Activated naive CD4-positive, alpha-beta T cell (primary cell): ENCODE results near the gene CXCL14.

Source experiments
- DNase-seq, 4 experiments: peaks; one replicate each; lab custom pipeline; 2025; lab: John Stamatoyannopoulos, UW

CXCL14 gene

DNA sequence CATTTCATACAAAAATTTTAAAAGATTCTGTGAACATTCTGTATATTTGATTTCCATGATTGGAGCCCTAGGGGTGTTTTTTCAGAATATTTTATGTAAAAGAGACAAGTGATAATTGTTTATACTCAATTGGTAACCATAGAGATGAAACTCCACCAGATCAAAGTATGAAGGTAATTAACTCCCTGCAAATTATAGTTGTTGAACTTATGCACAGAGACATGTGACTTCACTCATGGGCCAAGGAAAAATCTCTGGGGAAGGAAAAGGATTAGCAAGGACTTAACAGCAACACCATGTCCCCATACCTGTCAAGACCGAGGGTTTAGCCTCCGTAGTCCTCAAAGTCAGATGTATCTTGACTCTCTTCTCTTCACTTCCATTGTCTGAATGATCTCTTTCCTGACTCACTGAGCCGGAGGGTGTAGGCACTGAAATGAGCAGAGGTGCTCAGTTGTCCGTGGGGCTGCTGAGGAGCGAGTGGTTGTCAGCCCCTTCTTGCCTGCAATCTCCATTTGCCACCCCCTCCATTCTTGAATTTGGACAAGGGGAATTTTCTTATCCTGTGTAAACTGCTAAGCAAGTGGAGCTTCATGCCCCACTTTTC lies 17.5 kb upstream of the CXCL14 start:
- DNase-seq: no peak

DNA sequence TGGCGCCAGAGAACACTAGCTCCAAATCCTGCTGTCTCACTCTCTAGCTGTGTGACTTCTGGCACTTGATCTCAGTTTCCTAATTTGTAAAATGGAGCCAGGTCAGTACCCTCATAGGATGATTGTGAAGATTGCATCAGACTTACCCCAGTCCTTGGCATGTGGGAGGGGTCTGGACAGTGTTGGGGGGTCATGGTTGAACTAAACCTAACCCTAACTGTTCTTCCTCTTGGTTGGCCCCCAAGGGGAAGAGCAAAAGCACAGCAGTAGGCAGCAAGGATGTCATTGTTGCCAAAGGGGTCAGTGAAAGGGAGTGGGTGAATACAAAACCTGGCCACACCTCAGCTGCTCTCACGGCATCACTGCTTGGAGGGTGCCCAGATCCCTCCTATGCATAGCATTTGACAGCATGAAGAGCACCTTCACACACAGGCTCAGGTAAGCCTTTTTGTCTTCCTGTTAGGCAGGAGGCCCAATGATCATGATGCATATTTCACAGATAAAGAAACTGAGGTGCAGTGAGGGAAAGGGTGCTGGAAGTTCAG lies 15.7 kb upstream of the CXCL14 start:
- no peak for DNase-seq

DNA sequence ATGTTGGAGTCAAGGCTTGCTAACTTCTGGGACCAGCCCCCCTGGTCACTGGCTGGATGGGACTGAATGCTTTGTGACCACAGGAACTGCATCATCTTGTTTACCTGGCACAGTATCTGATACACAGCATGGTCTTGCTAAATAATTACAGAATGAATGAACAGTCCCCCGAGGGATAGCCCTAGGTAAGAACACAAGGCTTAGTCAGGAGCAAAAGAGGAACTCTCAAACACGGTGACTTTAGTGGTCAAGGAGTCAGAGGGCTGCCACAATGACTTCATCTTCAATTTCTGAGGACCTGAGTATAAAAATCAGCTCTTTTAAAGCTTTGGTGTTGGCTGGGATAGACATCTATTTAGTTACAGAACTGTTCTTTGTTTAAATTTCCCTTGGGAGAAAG lies 15.1 kb upstream of the CXCL14 start:
- no peak for DNase-seq

DNA sequence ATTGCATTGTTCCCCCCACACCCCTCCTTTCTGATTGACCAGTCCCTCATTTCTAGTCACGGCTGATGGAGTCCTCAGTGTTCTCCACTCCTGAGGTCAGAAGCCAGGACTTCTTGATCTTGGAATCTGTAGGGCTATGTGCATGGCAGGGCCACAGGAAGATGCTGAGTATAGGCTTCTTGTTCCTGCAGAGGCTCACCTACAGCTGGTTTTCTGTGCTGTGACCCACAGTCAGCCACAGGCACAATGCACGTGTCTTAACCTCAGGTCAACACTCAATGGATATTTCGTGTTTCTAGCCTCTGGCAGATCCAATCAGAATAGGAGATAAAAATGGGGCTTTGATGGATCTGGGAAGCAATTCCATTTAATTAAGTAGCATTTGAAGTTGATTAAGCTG lies 14.3 kb upstream of the CXCL14 start:
- no peak for DNase-seq

DNA sequence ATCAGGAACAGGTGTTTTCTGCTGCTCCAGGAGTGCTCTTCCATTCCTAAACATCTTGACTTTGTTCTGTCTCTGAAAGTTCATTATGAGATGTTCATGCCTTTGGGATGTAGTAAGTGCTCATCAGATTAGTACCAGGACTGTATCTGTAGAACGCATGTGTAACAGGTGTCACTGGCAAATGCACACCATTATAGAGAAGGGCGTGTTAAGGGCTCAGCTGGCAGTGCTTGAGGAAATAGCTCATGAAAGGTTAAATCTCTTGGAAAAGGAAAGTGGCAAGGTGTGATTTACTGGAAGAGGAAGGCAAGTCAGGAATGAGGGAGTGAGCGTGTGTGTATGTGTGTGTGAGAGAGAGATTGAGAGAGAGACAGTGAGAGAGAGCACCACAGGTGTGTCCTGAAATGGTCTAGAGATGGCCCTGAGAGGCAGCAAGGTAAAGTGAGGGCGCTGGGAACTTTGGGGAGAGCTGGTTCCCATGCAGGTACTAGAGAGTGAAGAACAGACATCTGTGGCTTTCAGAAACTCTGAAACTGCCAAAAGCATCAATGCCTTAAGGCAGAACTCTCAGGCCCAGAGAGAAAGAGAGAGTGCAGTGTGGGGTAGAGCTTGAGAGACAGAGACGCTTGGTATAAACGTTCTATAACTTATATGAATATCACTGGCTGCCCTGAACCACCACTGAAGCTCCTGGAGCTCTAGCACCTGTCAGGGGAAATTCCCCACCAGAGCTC lies 13.7 kb upstream of the CXCL14 start:
- DNase-seq: no peak

DNA sequence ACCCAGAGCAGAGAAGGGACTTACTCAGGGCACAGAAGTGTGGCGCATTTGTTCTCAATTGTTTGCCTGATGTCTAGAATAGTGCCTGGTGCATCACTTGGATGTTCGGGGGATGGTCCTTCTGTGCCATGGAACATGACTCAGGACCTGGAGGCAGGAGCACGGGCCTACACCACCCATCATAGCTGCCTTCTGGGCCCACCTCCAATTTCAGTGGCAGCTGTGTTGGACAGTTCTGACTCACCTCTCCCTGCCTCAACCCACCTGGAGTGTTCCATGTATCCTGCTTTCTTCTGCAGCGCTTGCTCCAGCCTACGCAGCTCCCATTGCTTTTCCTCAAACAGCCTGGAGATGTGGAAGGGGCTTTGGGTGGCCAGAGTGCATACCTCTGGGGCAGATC lies 12.5 kb upstream of the CXCL14 start:
- no peak for DNase-seq

DNA sequence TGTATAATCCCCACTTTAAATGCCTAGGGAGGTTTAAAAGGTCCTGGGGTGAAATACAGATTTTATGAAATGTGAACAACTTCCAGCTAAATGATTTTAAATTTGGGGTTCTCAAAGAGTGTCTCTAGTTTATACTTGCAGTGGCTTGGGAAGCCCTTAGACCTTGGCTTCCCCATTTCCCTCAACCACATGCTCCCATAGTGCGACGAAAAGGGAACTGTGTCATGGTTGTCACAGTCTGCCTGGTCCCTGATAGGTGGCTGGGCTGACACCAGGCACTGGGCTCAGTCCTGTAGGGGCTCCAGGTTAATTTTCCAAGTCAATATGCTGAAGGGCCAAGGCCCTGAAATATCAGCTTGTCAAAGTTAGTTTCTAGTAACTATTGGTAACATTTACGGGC lies 10.4 kb upstream of the CXCL14 start:
- no peak for DNase-seq

DNA sequence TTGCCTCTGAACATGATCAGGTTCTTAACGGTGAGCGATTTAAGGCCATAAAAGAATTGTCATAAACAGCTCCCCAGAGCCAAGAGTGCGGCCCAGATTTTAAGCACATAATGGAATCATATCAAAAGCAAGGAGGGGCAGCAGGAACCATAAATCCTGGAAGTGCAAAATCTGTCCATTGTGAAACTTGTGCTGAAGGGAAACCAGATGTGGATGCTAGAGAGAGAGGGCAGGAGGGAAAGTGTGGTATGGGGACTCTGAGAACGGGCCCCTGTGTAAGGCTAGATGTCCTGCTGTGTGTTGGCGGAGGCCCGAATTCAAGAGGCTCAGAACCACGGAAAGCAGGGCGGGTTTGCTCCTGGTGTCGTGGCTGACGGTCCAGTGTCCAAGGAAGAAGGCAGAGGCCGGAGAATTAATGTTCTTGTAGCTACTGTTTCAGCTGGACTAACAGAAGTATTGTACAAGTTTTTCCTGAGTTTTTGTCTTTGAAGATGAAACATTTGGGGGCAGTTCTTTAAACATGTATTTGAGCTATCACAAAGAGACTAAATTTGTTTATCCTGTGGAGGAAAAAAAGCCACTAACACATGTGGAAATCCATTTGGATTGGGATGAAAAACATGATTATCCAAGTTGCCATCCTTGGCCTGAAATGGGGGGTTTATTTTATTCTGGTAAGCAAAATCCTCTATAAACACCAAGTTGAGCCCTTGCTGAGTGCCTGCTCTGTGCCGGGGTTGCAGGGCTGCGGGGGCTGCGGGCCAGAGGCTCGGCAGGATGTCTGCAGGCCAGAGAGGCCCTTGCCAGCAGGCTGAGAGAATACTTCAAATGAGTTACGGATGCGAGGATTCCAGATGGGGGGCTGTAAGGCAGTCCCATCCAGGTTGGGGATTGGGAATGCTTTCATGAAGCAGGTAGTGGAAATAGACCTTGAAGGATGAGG lies 9.2 kb upstream of the CXCL14 start:
- no peak for DNase-seq

DNA sequence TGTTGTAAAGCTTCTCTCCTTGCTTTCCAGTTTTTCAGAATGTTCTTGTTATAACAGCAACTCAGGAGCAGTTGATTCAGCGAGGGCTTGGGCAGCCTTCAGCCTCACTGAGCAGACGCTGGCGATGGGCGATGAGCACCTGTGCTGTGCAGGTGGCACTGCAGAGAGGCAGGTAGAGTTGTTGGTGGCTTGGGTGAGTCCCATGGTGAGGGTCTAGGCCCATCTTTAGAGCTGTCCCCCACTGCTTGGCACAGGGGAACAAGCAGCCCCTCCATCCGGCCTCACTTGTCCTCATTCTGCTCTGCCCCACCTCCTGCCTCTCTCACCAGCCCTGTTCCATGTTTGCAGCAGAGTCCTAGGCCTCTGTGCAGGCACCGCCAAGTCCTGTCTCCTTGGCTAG lies 6.1 kb upstream of the CXCL14 start:
- no peak for DNase-seq

DNA sequence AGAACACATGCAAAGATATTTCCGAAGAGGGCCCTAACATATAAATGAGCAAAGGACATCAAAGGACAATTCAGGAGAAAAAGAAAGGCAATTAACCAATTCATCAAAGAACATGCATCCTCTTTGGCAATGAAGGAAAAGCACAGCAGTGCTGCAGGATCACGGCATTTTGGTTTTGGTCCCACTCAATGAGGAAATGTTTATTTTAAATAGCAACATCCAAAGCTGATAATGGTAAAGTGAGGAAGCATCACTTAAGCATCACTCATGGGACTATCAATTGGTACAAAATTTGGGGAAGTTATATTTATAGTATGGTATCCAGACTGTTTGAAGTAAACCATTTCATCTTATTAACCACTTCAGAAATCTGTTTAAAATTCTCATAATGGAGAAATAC lies 5.5 kb upstream of the CXCL14 start:
- no peak for DNase-seq

DNA sequence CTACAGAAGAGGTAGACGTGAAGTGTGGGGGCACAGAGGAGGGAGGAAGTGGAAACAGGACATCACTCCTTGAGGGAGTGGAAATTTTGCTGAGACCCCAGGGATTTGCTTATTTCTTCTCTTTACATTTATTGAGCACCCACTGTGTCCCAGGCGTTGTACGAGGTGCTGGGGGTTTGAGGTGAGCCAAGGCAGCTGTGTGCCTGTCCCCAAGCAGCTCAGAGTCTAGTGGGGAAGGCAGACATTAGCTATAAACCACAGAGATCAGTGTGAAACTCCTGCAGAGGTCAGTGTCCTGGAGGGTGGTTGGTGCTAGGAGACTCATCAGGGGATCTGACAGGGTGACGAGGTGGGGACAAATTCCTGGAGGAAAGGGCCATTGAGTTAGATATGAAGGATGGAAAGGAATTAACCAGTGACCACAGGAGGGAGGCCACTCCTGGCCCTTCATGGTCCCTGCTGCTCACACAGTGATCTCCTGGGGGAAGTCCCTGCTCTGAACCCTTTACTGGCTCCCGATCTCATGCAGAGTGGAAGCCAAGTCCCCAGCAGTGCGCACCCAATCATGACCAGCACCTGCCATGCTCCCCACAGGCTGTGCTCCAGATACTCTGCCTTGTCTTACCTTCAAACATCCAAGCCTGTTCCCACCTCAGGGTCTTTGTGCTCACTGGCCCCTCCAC lies 3.4 kb upstream of the CXCL14 start:
- no peak for DNase-seq

DNA sequence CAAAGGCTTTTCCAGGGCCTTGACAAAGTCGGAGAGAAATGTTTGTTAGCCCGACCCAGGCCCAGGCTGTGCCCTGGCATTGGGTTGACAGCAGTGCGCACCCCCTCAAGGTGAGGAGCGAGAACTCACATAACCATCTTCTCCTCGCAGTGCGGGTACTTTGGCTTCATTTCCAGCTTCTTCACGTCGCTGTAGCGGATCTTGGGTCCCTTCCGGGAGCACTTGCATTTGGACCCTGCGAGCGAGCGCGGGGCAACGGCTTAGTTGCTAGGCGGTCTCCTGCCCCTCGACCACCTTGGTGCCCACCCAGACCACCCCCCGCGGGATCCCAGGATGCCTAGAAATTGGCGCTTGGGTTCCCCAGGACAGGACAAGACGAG lies 496 bp downstream of the CXCL14 start:
- no peak for DNase-seq

DNA sequence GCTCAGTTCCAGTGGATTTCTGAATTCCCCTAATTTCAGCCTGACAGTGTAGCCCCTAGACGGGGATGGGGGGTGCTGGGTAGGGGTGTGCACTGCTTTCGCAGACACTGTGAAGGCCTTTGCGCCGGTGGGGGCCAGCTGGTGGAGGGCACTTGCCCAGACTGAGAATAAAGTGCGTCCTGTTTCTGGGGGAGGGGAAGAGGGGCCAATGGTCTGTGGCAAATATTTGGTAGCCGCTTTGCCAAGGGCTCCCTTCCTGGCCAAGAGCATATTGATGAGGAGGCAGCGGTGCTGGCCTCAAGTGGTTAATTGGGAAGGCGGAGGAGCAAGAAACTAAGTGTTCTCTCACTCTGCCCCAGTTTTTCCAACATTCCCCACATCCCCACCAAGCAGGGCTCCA lies 1.4 kb downstream of the CXCL14 start:
- no peak for DNase-seq

DNA sequence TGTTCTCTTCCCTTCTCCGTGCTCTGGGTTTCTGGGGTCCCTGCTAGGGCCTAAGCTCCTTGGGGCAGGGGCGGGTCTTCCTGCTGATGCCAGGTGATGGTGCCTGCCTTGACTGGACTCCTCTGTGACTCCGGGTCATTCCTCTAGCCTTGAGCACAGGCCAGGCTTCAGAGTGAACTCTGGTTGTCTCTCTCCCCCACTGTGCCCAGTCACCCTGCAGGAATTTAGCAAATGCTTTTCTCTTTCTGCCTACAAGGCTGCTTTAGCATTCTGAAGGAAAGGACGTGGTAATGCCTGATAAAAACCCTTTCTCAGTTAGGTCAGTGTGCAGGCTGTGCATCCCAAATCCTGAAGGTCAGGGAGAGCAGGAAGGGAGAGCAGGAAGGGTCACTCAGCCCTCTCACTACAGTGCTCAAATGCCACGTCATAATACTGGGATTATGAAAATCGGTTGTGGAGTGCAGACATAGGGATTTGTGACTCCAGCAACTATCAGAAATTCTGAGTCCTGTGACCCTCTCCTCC lies 2.7 kb downstream of the CXCL14 start:
- DNase-seq: no peak

DNA sequence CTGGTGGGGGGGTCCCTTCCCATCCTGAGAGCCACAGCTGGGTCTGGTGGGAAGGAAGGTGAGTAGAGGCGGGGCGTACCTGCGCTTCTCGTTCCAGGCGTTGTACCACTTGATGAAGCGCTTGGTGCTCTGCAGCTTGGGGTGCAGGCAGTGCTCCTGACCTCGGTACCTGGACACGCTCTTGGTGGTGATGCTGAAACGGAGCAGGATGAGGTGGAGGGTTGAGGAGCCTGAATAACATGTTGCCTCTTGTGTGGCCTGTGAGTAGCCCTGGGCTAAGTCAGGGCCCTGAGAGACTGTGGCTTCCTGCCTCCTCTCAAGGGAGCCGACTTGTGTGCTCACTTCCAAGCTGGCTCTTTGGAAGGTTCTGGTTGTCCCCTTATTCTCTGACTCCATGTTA lies 4.3 kb downstream of the CXCL14 start:
- DNase-seq: no peak

DNA sequence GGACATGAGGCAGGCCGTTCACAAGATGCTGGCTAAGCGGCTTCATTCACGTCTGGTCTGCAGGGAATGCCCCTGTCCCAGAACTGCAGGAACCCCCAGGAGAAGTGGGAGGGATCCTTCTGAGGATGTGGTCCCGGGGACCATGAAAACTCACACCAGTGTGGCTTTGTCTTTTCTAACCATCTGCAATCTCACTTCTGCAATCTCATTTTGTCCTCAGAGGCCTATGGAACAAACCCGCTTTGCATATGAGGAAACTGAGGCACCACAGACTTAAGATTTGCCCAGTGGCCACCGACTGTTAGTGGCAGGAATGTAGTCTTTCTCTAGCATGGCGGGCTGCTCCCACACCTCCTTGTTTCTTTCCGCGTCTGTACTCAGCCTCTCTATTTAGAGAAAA lies 6.9 kb downstream of the CXCL14 start:
- no peak for DNase-seq

DNA sequence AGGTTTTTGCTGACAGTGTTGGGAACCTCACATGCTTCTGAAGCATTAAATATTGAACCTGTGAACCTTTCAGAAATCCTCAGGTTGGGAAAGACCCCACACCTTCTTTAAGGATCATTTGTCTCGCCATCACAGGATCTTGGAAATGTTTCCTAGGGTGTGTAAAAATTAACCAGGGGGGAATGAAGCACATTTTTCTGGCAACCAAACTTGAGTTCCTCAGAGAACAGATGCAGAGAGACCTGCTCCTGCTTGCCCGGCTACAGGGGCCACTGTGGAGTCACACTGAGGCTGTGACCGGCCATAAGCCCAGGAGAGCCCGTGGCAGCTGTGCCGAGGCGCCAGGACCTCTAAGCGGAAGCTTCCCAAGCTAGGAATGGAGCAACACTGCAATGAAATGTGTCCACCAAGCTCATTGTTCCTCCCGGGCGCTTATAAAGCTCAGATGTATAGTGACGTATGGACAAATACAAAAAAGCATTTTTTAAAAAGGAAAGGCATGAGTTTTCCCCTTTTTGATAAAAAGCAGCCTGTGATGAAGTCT lies 7.7 kb downstream of the CXCL14 start:
- DNase-seq: no peak

DNA sequence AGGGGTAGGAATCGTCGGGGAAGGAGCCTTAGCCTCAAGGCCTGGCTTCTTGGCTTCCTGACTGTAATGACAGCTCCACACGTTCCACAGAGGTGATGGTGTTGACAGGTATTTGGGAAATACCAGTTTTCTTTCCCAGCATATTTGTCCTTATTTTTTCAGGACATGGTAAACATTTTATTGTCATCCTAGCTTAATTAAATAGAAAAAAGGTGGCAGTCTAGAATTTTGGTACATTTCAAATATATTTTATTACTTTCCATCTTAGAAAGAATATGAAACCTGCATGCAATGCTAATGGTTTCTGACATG lies 8.4 kb downstream of the CXCL14 start:
- DNase-seq: no peak

DNA sequence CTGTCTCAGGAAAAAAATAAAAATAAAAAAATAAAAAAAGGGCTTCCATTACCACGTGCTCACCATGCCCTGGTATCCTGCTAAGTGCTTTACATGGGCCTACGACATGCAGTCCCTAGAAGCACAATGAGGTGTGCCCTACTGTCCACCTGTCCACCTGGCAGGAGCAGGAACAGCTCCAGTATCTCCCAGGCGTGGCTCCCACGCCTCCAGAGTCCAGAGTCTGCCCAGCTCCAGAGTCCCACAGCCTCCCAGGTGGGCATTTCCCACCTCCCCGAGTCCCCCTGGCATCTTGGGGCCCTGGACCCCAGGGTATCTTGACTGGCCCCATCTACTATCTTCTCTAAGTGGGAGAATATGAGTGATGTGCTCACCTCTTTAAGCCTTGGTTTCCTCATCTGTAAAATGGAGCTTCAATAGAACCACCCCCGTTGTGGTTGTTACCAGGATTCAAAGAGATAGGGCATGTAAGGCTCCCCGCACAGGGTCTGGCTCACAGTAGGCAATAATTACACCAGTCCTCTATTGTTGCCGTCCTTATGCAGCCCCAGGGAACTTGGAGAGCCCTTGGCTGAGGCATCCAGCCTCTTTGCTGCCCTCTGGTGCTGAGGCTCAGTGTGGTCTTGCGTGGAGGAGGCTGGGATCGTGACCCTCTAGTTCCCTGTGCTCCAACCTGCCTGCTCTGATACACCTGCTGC lies 8.9 kb downstream of the CXCL14 start:
- DNase-seq: no peak

DNA sequence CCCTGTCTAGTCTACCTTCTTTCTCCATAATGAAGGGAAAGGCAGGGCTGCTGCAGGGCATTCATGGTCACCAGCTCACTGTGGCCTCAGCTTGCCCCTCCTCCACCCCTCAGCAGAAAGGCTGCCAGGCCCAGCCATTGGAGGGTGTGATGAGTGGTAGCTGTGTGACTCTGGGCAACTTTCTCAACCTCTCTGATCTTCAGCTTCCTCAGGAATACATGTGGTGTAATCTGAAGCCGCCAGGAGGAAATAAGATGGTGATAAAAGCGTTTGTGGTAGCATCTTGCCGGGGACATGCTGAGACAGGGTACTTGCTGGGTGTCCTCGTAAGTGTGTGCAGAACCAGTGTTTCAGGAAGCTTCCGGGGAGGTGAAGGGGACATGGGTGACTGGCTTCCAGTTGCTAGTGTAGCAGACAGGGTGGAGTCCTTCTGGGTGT lies 9.8 kb downstream of the CXCL14 start:
- no peak for DNase-seq

DNA sequence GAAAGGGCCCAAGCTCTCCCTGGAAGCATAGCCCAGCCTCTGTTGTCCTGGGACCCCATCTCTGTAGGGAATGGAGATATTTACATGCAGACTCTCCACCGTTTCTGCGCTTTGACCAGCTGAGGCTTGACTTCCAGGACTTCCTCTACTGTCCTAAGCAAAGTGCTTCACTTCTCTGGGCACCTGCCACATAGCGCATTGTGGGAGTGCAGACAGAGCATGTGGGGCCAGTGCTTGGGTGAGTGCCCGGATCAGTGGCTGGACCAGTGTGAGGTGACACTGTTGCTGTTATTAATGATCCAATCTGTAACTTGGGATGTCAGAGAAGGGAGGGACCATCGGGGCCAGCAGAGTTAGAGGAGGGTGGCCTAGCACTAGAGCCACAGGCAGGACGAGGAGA lies 10.5 kb downstream of the CXCL14 start:
- no peak for DNase-seq
